Neural crest cell (in vitro differentiated cells): ENCODE results near the gene UBE2I. TPM values are rescaled to one million over a fixed set of nuclear protein-coding genes. Genes with fewer than 3 reads are reported as not detected.

Experiments used
- DNase-seq: peaks from one replicate; pipeline ENCODE4 v3.0.0; 2021; ENCODE audit warnings: low read depth, mixed read lengths, low spot score
- H3K27ac Mint-ChIP-seq: one replicate; pipeline ENCODE4 v1.8.0; 2021; ENCODE audit warnings: mild to moderate bottlenecking, mixed read lengths; ENCODE audit not compliant: unreplicated experiment
- H3K27me3 Mint-ChIP-seq: 2 replicates; pipeline ENCODE4 v1.8.0; 2021; ENCODE audit warnings: low read depth, mild to moderate bottlenecking, mixed read lengths
- H3K36me3 Mint-ChIP-seq: 2 replicates; pipeline ENCODE4 v1.8.0; 2021; ENCODE audit warnings: low read depth, mild to moderate bottlenecking, mixed read lengths
- H3K4me1 Mint-ChIP-seq: 2 replicates; pipeline ENCODE4 v1.8.0; 2021; ENCODE audit warnings: mixed read lengths
- H3K4me3 Mint-ChIP-seq: one replicate; pipeline ENCODE4 v1.8.0; 2021; ENCODE audit warnings: mild to moderate bottlenecking, mixed read lengths
- H3K9me3 Mint-ChIP-seq: 2 replicates; pipeline ENCODE4 v1.8.0; 2021; ENCODE audit warnings: mixed read lengths
- total RNA-seq: library from RNA; stranded (reverse); gene quantifications from 2 replicates; pipeline ENCODE4 v1.2.1, GENCODE V29; 2021
- TF ChIP-seq, protein P1 (sequence below): fragments of 200-600 bp; sonication (generic); conservative IDR thresholded peaks from 2 replicates; pipeline ENCODE4 v1.5.0; 2021; ENCODE audit warnings: antibody characterized with exemption, mild to moderate bottlenecking

Gene UBE2I
- total RNA-seq, 1 donor from 2014 or later: 301 TPM

DNA sequence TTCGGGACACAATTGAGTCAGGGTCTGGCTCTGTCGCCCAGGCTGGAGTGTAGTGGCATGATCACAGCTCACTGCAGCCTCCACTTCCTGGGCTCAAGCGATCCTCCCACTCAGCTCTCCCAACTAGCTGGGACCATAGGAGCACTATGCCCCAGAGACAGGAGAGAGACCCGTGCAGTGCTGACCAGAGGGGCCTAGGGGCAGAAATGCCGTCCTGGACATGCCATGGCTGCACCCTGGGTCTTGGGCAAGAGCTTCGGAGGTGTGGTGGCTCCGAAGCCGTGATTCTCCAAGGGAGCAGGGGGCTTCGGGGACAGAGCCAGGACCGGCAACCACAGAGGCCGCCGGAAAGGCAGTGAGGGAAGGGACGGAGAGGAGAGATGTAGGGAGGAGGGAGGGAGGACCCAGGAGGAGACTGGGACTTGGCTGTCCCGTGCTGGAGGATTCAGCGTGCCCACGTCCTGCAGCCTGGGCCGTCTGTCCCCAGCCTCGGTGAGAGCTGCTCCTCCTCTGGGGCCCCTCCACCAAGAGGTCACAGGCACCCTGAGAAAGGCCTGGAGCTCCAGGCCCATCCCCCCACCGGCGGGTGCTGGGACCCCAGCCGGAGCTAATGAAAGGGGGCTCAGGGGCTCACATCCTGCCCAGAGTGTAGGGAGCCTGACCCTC is 31.7 kb upstream of the UBE2I start:
- TF ChIP-seq, protein P1, sequence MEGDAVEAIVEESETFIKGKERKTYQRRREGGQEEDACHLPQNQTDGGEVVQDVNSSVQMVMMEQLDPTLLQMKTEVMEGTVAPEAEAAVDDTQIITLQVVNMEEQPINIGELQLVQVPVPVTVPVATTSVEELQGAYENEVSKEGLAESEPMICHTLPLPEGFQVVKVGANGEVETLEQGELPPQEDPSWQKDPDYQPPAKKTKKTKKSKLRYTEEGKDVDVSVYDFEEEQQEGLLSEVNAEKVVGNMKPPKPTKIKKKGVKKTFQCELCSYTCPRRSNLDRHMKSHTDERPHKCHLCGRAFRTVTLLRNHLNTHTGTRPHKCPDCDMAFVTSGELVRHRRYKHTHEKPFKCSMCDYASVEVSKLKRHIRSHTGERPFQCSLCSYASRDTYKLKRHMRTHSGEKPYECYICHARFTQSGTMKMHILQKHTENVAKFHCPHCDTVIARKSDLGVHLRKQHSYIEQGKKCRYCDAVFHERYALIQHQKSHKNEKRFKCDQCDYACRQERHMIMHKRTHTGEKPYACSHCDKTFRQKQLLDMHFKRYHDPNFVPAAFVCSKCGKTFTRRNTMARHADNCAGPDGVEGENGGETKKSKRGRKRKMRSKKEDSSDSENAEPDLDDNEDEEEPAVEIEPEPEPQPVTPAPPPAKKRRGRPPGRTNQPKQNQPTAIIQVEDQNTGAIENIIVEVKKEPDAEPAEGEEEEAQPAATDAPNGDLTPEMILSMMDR: no peak
- H3K9me3 Mint-ChIP-seq: no peaks in the 10 kb centered on the region
- peaks cover 8% of the 10 kb centered on the region for H3K27me3 Mint-ChIP-seq
- no peak overlapping the region for H3K27ac Mint-ChIP-seq
- H3K4me1 Mint-ChIP-seq: peaks cover 3% of the 10 kb centered on the region
- H3K4me3 Mint-ChIP-seq: no peak overlapping the region
- no peaks in the 10 kb centered on the region for H3K36me3 Mint-ChIP-seq
- no peak for DNase-seq

DNA sequence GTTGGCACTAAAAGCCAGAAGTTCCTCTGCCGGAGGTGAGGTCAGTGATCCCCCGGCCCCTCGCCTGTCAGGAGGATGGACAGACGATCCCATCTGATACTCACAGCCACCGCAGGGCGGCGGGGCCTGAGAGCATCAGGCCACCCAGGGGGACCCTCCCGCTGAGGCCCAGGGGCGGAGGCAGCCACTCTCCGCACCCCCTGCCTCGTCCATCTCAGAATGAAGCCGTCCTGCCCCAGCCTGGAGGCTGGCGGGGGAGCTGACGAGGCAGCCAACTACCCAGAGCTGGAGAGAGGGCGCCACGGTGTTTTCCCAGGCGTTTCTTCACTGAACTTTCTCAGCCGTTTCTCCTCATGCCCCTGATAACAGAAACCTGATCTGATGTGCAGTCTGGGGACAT is 31.0 kb upstream of the UBE2I start:
- no peaks in the 10 kb centered on the region for H3K9me3 Mint-ChIP-seq
- TF ChIP-seq, protein P1: no peak
- no peaks in the 10 kb centered on the region for H3K36me3 Mint-ChIP-seq
- no peak overlapping the region for H3K4me3 Mint-ChIP-seq
- no peak overlapping the region for H3K27ac Mint-ChIP-seq
- DNase-seq: no peak
- peaks cover 5% of the 10 kb centered on the region for H3K27me3 Mint-ChIP-seq
- peaks cover 8% of the 10 kb centered on the region for H3K4me1 Mint-ChIP-seq

DNA sequence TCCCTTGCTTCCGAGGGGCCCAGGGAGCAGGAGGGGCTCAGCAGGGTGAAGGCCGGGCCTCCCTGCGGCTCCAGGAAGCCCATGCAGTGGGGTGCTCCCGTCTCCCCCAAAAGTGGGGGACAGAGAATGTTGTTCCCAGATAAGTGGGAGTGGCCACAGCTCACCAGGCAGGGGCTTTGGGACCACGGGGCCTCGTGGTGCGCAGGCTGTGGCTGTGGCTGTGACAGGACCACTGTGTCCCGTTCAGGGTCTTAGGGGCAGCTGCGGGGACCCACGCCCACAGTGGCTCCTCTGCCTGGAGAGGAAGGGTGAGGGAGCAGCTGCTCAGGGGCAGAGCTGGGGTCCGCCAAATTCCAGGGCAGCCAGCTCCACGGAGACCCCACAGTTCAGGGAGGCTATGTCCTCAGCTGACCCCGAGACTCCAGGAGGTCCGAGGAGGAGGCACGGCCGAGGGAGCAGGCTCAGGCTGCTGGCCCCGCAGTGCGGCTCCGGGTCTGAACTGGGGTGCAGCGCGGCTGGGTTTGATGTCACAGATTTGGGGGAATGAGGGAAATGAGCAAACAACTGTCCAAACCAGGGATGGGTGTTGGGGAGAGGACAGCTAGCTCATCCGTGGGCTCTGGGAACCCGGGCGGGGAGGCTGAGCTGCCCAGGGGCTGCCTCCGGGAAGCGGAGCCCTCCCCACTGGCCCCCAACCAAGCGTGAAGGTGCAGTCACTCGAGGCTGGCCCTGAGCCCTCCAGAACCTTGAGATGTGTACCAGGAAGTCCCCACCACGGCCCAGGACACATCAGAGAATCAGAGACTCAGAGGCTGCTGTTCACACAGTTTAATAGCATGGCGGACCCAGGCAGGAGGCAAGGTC is 30.1 kb upstream of the UBE2I start:
- Mint-ChIP-seq H3K9me3 (no peaks in the 10 kb centered on the region), H3K4me1 (peaks cover 12% of the 10 kb centered on the region), H3K4me3 (no peak overlapping the region), H3K27ac (no peak overlapping the region), H3K27me3 (peaks cover 5% of the 10 kb centered on the region), H3K36me3 (no peaks in the 10 kb centered on the region)
- TF ChIP-seq, protein P1: no peak
- DNase-seq: no peak

DNA sequence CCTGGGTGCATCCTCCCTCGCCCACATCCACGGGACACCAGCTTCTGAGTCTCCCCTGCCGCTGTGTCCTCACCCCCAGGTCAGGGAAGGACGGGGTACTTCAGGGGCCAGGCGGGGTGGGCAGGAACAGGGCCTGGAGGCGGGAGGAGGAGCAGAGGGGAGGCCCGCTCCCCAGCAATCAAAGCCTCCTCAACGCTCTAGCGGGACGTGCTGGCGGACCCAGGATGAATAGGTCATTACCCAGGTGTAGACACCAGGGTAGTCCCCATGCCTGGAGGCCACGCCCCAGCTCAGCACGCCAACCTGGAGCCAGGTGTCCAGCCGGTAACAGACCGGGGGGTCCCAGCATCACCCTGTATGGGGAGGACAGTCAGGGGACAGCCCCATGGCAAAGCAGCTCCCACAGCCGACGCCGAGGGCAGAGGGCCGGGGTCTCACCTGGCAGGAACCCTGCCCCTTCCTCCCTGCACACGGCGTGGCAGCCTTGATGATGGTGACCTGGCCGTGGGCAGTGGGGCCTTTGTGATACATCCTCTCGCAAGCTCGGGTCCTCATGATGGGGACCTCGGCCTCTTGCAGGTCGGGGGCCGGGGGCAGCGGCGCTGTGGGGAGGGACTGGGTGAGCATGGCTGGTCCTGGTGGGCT is 29.4 kb upstream of the UBE2I start:
- Mint-ChIP-seq H3K9me3 (no peaks in the 10 kb centered on the region), H3K27ac (no peak overlapping the region), H3K4me3 (no peak overlapping the region), H3K4me1 (peaks cover 12% of the 10 kb centered on the region), H3K36me3 (no peaks in the 10 kb centered on the region), H3K27me3 (peaks cover 4% of the 10 kb centered on the region)
- DNase-seq: no peak
- TF ChIP-seq, protein P1: no peak

DNA sequence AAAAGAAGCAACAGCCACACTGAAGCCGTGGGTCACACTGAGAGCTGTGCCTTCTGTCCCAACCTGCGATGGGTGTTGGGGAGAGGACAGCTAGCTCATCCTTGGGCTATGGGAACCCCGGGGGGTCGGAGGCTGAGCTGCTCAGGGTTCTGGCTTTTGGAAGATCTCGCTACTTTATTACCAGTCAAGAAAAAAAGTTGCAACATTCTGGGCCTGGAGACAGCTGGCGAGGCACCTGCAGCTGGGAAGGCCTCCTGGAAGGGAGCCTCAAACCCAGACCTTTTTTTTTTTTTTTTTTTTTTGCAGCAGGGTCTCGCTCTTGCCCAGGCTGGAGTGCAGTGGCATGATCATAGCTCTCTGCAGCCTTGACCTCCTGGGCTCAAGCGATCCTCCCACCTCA is 28.7 kb upstream of the UBE2I start:
- Mint-ChIP-seq H3K36me3 (no peaks in the 10 kb centered on the region), H3K4me1 (peaks cover 12% of the 10 kb centered on the region), H3K4me3 (no peak overlapping the region), H3K9me3 (no peaks in the 10 kb centered on the region), H3K27me3 (no peaks in the 10 kb centered on the region), H3K27ac (no peak overlapping the region)
- TF ChIP-seq, protein P1: no peak
- no peak for DNase-seq
